HEK293 (cell line): ENCODE results near the gene ADCK2.

ENCODE experiments used
- KLF10 ChIP-seq: fragments of 450-650 bp; IDR thresholded peaks from 2 replicates; pipeline ENCODE4 v1.5.1; 2018; ENCODE audit warnings: missing biosample characterization, mild to moderate bottlenecking, missing genetic modification characterization
- REPIN1 ChIP-seq: fragments of 450-650 bp; formaldehyde crosslinking; IDR thresholded peaks from 2 replicates; pipeline ENCODE4 v1.5.1; 2017; ENCODE audit warnings: missing biosample characterization, missing genetic modification characterization, low read depth
- TRIM28 ChIP-seq: IDR thresholded peaks from 2 replicates; pipeline ENCODE4 v1.6.1; 2011; ENCODE audit warnings: low read length, control low read depth, borderline replicate concordance
- ZEB2 ChIP-seq: fragments of 450-650 bp; formaldehyde crosslinking; IDR thresholded peaks from 2 replicates; pipeline ENCODE4 v1.5.1; 2016; ENCODE audit warnings: missing biosample characterization, missing genetic modification characterization
- ZNF10 ChIP-seq: fragments of 450-650 bp; formaldehyde crosslinking; IDR thresholded peaks from 2 replicates; pipeline ENCODE4 v1.5.1; 2017; ENCODE audit warnings: missing biosample characterization, missing genetic modification characterization
- ZNF114 ChIP-seq: fragments of 450-650 bp; formaldehyde crosslinking; IDR thresholded peaks from 2 replicates; pipeline ENCODE4 v1.5.0; 2017; ENCODE audit warnings: missing biosample characterization, missing genetic modification characterization
- ZNF157 ChIP-seq: fragments of 450-650 bp; formaldehyde crosslinking; IDR thresholded peaks from 2 replicates; pipeline ENCODE4 v1.5.1; 2016; ENCODE audit warnings: missing biosample characterization, missing genetic modification characterization
- ZNF169 ChIP-seq: fragments of 450-650 bp; formaldehyde crosslinking; IDR thresholded peaks from 2 replicates; pipeline ENCODE4 v1.5.1; 2016; ENCODE audit warnings: missing biosample characterization, missing genetic modification characterization
- ZNF202 ChIP-seq: fragments of 450-650 bp; formaldehyde crosslinking; IDR thresholded peaks from 2 replicates; pipeline ENCODE4 v1.5.1; 2016; ENCODE audit warnings: missing biosample characterization, missing genetic modification characterization, borderline replicate concordance
- ZNF335 ChIP-seq: fragments of 450-650 bp; formaldehyde crosslinking; conservative IDR thresholded peaks from 2 replicates; pipeline ENCODE4 v1.5.1; 2016; ENCODE audit warnings: missing biosample characterization, missing genetic modification characterization
- ZNF350 ChIP-seq: fragments of 450-650 bp; formaldehyde crosslinking; IDR thresholded peaks from 2 replicates; pipeline ENCODE4 v1.5.0; 2017; ENCODE audit warnings: missing biosample characterization, mild to moderate bottlenecking, missing genetic modification characterization
- ZNF433 ChIP-seq: fragments of 450-650 bp; formaldehyde crosslinking; IDR thresholded peaks from 2 replicates; pipeline ENCODE4 v1.5.1; 2016; ENCODE audit warnings: missing biosample characterization, missing genetic modification characterization, low read depth
- ZNF521 ChIP-seq: fragments of 450-650 bp; formaldehyde crosslinking; IDR thresholded peaks from 2 replicates; pipeline ENCODE4 v1.5.1; 2017; ENCODE audit warnings: missing biosample characterization, mild to moderate bottlenecking, missing genetic modification characterization
- ZNF560 ChIP-seq: fragments of 450-650 bp; formaldehyde crosslinking; IDR thresholded peaks from 2 replicates; pipeline ENCODE4 v1.5.1; 2017; ENCODE audit warnings: missing biosample characterization, missing genetic modification characterization, borderline replicate concordance
- ZNF596 ChIP-seq: fragments of 450-650 bp; IDR thresholded peaks from 2 replicates; pipeline ENCODE4 v1.5.0; 2018; ENCODE audit warnings: missing biosample characterization, mild to moderate bottlenecking, missing genetic modification characterization, moderate library complexity
- ZNF610 ChIP-seq: fragments of 450-650 bp; formaldehyde crosslinking; IDR thresholded peaks from 2 replicates; pipeline ENCODE4 v1.5.1; 2016; ENCODE audit warnings: missing biosample characterization, missing genetic modification characterization, borderline replicate concordance
- TF ChIP-seq, protein P1 (sequence below): fragments of 450-650 bp; formaldehyde crosslinking; IDR thresholded peaks from 2 replicates; pipeline ENCODE4 v1.5.1; 2016; ENCODE audit warnings: missing biosample characterization, missing genetic modification characterization
- TF ChIP-seq, protein P2 (sequence below): fragments of 450-650 bp; formaldehyde crosslinking; IDR thresholded peaks from 2 replicates; pipeline ENCODE4 v1.5.1; 2016; ENCODE audit warnings: missing biosample characterization, missing genetic modification characterization
- TF ChIP-seq, protein P3 (sequence below): fragments of 450-650 bp; IDR thresholded peaks from 2 replicates; pipeline ENCODE4 v1.5.1; 2018; ENCODE audit warnings: missing biosample characterization, mild to moderate bottlenecking, missing genetic modification characterization
- TF ChIP-seq, protein P4 (sequence below): fragments of 450-650 bp; formaldehyde crosslinking; IDR thresholded peaks from 2 replicates; pipeline ENCODE4 v1.5.1; 2017; ENCODE audit warnings: missing biosample characterization, missing genetic modification characterization
- TF ChIP-seq, protein P5 (sequence below): fragments of 450-650 bp; formaldehyde crosslinking; IDR thresholded peaks from 2 replicates; pipeline ENCODE4 v1.5.1; 2017; ENCODE audit warnings: missing biosample characterization, missing genetic modification characterization
- TF ChIP-seq, protein P6 (sequence below): fragments of 450-650 bp; formaldehyde crosslinking; IDR thresholded peaks from 2 replicates; pipeline ENCODE4 v1.5.1; 2016; ENCODE audit warnings: missing biosample characterization, missing genetic modification characterization
- TF ChIP-seq, protein P7 (sequence below): fragments of 450-650 bp; formaldehyde crosslinking; IDR thresholded peaks from 2 replicates; pipeline ENCODE4 v1.5.1; 2016; ENCODE audit warnings: missing biosample characterization, missing genetic modification characterization, borderline replicate concordance

The ADCK2 gene

DNA sequence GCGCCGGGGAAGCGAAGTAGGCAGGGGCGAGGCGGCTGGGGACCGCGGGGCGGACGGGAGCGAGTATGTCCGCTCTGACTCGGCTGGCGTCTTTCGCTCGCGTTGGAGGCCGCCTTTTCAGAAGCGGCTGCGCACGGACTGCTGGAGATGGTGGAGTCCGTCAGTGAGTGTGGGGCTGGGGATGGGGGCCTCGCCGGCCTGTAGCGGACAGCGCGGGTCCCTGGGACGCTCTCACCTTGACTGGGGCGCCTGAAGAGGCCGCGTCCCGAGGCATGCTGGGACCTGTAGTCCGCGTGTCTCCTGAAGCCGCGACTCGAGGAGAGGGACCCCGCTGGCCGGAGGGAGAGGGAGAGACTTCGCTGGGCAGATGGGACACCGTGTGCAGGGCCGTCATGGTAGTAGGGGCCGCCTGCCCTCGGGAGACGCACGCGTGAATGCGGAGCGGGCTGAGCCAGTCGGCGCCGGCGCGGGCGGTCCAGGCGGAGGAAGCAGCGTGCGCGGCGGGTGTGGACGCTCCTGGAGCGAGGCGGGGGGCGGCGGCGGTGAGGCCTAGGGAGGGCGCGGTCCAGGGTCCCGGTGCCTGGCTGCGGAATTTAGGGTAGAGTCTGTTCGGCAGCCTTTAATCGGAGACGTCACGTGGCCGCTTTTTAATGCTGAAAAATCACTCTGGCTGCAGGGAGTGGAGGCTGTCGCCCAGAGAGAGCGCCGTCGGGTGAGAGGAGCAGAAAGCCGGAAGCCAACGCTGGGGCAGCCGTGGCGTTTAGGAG, 24.1 kb downstream of the ADCK2 start, which contains the start of gene NDUFB2 (continued):
- TF ChIP-seq, protein P1, sequence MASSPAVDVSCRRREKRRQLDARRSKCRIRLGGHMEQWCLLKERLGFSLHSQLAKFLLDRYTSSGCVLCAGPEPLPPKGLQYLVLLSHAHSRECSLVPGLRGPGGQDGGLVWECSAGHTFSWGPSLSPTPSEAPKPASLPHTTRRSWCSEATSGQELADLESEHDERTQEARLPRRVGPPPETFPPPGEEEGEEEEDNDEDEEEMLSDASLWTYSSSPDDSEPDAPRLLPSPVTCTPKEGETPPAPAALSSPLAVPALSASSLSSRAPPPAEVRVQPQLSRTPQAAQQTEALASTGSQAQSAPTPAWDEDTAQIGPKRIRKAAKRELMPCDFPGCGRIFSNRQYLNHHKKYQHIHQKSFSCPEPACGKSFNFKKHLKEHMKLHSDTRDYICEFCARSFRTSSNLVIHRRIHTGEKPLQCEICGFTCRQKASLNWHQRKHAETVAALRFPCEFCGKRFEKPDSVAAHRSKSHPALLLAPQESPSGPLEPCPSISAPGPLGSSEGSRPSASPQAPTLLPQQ, result peak; percentile 81
- no peak for TF ChIP-seq ZNF114
- TF ChIP-seq, protein P2, sequence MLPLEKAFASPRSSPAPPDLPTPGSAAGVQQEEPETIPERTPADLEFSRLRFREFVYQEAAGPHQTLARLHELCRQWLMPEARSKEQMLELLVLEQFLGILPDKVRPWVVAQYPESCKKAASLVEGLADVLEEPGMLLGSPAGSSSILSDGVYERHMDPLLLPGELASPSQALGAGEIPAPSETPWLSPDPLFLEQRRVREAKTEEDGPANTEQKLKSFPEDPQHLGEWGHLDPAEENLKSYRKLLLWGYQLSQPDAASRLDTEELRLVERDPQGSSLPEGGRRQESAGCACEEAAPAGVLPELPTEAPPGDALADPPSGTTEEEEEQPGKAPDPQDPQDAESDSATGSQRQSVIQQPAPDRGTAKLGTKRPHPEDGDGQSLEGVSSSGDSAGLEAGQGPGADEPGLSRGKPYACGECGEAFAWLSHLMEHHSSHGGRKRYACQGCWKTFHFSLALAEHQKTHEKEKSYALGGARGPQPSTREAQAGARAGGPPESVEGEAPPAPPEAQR (tag by site-specific recombination), result 0 out of 2 replicates have a peak, but pooled peaks have one; percentile 24
- no peak for TF ChIP-seq ZNF560 (tag by site-specific recombination)
- TF ChIP-seq ZNF10 (tag by site-specific recombination), result peak; percentile 28; the same call in 1 of the 2 replicates
- TF ChIP-seq ZNF202, result no peak
- TF ChIP-seq, protein P3, sequence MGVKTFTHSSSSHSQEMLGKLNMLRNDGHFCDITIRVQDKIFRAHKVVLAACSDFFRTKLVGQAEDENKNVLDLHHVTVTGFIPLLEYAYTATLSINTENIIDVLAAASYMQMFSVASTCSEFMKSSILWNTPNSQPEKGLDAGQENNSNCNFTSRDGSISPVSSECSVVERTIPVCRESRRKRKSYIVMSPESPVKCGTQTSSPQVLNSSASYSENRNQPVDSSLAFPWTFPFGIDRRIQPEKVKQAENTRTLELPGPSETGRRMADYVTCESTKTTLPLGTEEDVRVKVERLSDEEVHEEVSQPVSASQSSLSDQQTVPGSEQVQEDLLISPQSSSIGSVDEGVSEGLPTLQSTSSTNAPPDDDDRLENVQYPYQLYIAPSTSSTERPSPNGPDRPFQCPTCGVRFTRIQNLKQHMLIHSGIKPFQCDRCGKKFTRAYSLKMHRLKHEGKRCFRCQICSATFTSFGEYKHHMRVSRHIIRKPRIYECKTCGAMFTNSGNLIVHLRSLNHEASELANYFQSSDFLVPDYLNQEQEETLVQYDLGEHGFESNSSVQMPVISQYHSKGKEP (tag by site-specific recombination), result no peak
- no peak for TF ChIP-seq TRIM28
- TF ChIP-seq, protein P4, sequence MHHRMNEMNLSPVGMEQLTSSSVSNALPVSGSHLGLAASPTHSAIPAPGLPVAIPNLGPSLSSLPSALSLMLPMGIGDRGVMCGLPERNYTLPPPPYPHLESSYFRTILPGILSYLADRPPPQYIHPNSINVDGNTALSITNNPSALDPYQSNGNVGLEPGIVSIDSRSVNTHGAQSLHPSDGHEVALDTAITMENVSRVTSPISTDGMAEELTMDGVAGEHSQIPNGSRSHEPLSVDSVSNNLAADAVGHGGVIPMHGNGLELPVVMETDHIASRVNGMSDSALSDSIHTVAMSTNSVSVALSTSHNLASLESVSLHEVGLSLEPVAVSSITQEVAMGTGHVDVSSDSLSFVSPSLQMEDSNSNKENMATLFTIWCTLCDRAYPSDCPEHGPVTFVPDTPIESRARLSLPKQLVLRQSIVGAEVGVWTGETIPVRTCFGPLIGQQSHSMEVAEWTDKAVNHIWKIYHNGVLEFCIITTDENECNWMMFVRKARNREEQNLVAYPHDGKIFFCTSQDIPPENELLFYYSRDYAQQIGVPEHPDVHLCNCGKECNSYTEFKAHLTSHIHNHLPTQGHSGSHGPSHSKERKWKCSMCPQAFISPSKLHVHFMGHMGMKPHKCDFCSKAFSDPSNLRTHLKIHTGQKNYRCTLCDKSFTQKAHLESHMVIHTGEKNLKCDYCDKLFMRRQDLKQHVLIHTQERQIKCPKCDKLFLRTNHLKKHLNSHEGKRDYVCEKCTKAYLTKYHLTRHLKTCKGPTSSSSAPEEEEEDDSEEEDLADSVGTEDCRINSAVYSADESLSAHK (tag by site-specific recombination), result peak; percentile 63; the same call in 1 of the 2 replicates
- TF ChIP-seq ZNF610 (tag by site-specific recombination), result no peak; the same call in none of the 2 replicates
- TF ChIP-seq ZNF433 (tag by site-specific recombination), result no peak
- no peak for TF ChIP-seq ZNF157 (tag by site-specific recombination)
- TF ChIP-seq, protein P5, sequence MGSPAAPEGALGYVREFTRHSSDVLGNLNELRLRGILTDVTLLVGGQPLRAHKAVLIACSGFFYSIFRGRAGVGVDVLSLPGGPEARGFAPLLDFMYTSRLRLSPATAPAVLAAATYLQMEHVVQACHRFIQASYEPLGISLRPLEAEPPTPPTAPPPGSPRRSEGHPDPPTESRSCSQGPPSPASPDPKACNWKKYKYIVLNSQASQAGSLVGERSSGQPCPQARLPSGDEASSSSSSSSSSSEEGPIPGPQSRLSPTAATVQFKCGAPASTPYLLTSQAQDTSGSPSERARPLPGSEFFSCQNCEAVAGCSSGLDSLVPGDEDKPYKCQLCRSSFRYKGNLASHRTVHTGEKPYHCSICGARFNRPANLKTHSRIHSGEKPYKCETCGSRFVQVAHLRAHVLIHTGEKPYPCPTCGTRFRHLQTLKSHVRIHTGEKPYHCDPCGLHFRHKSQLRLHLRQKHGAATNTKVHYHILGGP (tag by site-specific recombination), result no peak
- TF ChIP-seq ZEB2, result peak; percentile 96
- TF ChIP-seq, protein P6, sequence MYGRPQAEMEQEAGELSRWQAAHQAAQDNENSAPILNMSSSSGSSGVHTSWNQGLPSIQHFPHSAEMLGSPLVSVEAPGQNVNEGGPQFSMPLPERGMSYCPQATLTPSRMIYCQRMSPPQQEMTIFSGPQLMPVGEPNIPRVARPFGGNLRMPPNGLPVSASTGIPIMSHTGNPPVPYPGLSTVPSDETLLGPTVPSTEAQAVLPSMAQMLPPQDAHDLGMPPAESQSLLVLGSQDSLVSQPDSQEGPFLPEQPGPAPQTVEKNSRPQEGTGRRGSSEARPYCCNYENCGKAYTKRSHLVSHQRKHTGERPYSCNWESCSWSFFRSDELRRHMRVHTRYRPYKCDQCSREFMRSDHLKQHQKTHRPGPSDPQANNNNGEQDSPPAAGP (tag by site-specific recombination), result peak; percentile 91
- no peak for TF ChIP-seq ZNF350 (tag by site-specific recombination)
- TF ChIP-seq ZNF521 (tag by site-specific recombination), result no peak
- 0 out of 2 replicates have a peak, but pooled peaks have one; percentile 49 for TF ChIP-seq KLF10 (tag by site-specific recombination)
- TF ChIP-seq REPIN1 (tag by site-specific recombination), result no peak; the same call in 1 of the 2 replicates
- TF ChIP-seq ZNF596 (tag by site-specific recombination), result peak; percentile 62
- TF ChIP-seq ZNF335 (tag by site-specific recombination), result peak; percentile 99
- 0 out of 2 replicates have a peak, but pooled peaks have one; percentile 55 for TF ChIP-seq ZNF169 (tag by site-specific recombination)
- TF ChIP-seq, protein P7, sequence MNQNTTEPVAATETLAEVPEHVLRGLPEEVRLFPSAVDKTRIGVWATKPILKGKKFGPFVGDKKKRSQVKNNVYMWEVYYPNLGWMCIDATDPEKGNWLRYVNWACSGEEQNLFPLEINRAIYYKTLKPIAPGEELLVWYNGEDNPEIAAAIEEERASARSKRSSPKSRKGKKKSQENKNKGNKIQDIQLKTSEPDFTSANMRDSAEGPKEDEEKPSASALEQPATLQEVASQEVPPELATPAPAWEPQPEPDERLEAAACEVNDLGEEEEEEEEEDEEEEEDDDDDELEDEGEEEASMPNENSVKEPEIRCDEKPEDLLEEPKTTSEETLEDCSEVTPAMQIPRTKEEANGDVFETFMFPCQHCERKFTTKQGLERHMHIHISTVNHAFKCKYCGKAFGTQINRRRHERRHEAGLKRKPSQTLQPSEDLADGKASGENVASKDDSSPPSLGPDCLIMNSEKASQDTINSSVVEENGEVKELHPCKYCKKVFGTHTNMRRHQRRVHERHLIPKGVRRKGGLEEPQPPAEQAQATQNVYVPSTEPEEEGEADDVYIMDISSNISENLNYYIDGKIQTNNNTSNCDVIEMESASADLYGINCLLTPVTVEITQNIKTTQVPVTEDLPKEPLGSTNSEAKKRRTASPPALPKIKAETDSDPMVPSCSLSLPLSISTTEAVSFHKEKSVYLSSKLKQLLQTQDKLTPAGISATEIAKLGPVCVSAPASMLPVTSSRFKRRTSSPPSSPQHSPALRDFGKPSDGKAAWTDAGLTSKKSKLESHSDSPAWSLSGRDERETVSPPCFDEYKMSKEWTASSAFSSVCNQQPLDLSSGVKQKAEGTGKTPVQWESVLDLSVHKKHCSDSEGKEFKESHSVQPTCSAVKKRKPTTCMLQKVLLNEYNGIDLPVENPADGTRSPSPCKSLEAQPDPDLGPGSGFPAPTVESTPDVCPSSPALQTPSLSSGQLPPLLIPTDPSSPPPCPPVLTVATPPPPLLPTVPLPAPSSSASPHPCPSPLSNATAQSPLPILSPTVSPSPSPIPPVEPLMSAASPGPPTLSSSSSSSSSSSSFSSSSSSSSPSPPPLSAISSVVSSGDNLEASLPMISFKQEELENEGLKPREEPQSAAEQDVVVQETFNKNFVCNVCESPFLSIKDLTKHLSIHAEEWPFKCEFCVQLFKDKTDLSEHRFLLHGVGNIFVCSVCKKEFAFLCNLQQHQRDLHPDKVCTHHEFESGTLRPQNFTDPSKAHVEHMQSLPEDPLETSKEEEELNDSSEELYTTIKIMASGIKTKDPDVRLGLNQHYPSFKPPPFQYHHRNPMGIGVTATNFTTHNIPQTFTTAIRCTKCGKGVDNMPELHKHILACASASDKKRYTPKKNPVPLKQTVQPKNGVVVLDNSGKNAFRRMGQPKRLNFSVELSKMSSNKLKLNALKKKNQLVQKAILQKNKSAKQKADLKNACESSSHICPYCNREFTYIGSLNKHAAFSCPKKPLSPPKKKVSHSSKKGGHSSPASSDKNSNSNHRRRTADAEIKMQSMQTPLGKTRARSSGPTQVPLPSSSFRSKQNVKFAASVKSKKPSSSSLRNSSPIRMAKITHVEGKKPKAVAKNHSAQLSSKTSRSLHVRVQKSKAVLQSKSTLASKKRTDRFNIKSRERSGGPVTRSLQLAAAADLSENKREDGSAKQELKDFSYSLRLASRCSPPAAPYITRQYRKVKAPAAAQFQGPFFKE (tag by site-specific recombination), result peak; percentile 26; the same call in 1 of the 2 replicates
